Neural progenitor cell (in vitro differentiated cells): ENCODE results near the gene APC. TPM values are rescaled to one million over a fixed set of nuclear protein-coding genes. Genes with fewer than 3 reads are reported as not detected.

Experiments
- DNase-seq: peaks from one replicate; pipeline ENCODE4 v3.0.0-alpha.2; 2016; ENCODE audit warnings: low spot score
- H2AFZ ChIP-seq: fragments of 200-600 bp; sonication (generic); replicated peaks from 2 replicates; pipeline ENCODE4 v1.6.1; 2016; ENCODE audit warnings: antibody characterized with exemption
- H3F3A ChIP-seq: fragments of 200-600 bp; sonication (generic); 2 replicates; pipeline ENCODE4 v1.6.1; 2016; ENCODE audit warnings: antibody characterized with exemption, low read depth
- H3K27ac ChIP-seq: fragments of 200-600 bp; sonication (generic); 2 replicates; pipeline ENCODE4 v1.5.1; 2016; ENCODE audit warnings: mild to moderate bottlenecking
- H3K27me3 ChIP-seq: fragments of 200-600 bp; sonication (generic); 2 replicates; pipeline ENCODE4 v1.6.1; 2016; ENCODE audit warnings: mild to moderate bottlenecking, moderate library complexity
- H3K36me3 ChIP-seq: fragments of 200-600 bp; sonication (generic); 2 replicates; pipeline ENCODE4 v1.5.1; 2016
- H3K4me1 ChIP-seq: fragments of 200-600 bp; sonication (generic); 2 replicates; pipeline ENCODE4 v1.6.1; 2016; ENCODE audit warnings: mixed run types
- H3K4me2 ChIP-seq: fragments of 200-600 bp; sonication (generic); 2 replicates; pipeline ENCODE4 v1.6.1; 2016
- H3K4me3 ChIP-seq: fragments of 200-600 bp; sonication (generic); 2 replicates; pipeline ENCODE4 v1.5.1; 2016
- H3K79me2 ChIP-seq: fragments of 200-600 bp; sonication (generic); 2 replicates; pipeline ENCODE4 v1.6.1; 2016; ENCODE audit warnings: low read depth
- H3K9ac ChIP-seq: fragments of 200-600 bp; sonication (generic); 2 replicates; pipeline ENCODE4 v1.6.1; 2016
- H3K9me3 ChIP-seq: fragments of 200-600 bp; sonication (generic); 2 replicates; pipeline ENCODE4 v1.5.1; 2016; ENCODE audit warnings: low read depth
- H4K20me1 ChIP-seq: fragments of 200-600 bp; sonication (generic); 2 replicates; pipeline ENCODE4 v1.6.1; 2016; ENCODE audit warnings: low read depth
- H3K27ac Mint-ChIP-seq: 3 replicates; pipeline ENCODE4 v1.8.0; 2021; ENCODE audit warnings: mixed read lengths
- H3K27me3 Mint-ChIP-seq: 2 replicates; pipeline ENCODE4 v1.8.0; 2022; ENCODE audit warnings: low read depth, mild to moderate bottlenecking, inconsistent platforms, moderate library complexity, mixed read lengths; ENCODE audit not compliant: insufficient read depth
- H3K36me3 Mint-ChIP-seq: 3 replicates; pipeline ENCODE4 v1.8.0; 2021; ENCODE audit warnings: mixed read lengths
- H3K4me1 Mint-ChIP-seq: 3 replicates; pipeline ENCODE4 v1.8.0; 2021; ENCODE audit warnings: mixed read lengths
- H3K4me3 Mint-ChIP-seq: 3 replicates; pipeline ENCODE4 v1.8.0; 2021; ENCODE audit warnings: mild to moderate bottlenecking, moderate library complexity, mixed read lengths
- H3K9me3 Mint-ChIP-seq: 3 replicates; pipeline ENCODE4 v1.8.0; 2020; ENCODE audit warnings: mixed read lengths
- CTCF ChIP-seq: fragments of 200-600 bp; sonication (generic); IDR thresholded peaks from 2 replicates; pipeline ENCODE4 v1.5.1; 2017; ENCODE audit warnings: antibody characterized with exemption, mild to moderate bottlenecking
- EZH2 ChIP-seq: fragments of 200-600 bp; sonication (generic); IDR thresholded peaks from 2 replicates; pipeline ENCODE4 v1.6.1; 2017; ENCODE audit warnings: antibody characterized with exemption, mild to moderate bottlenecking, moderate library complexity
- EZH2phosphoT487 ChIP-seq: fragments of 200-600 bp; sonication (generic); IDR thresholded peaks from 2 replicates; pipeline ENCODE4 v1.6.1; 2017; ENCODE audit warnings: antibody characterized with exemption
- total RNA-seq: library from RNA; depleted of rRNA; stranded (reverse); fragments of >200 nt; gene quantifications from 2 replicates; pipeline ENCODE4 v1.2.3, GENCODE V29; 2015; ENCODE audit warnings: low replicate concordance

The APC gene
- total RNA-seq, 1 donor from 2014 or later: 39.7 TPM

GRCh38 chr5:112784726-112785125, 47.0 kb downstream of the APC start:
- H2AFZ ChIP-seq: no peak overlapping the region
- TF ChIP-seq EZH2 (no peak), CTCF (no peak), EZH2phosphoT487 (no peak)
- no peaks in the 10 kb centered on the region for H3F3A ChIP-seq
- H3K9ac ChIP-seq: no peak overlapping the region
- DNase-seq: no peak
- H4K20me1 ChIP-seq: no peaks in the 10 kb centered on the region
- H3K9me3 Mint-ChIP-seq: no peaks in the 10 kb centered on the region
- H3K27me3 Mint-ChIP-seq: no peaks in the 10 kb centered on the region
- peaks cover 12% of the 10 kb centered on the region for H3K36me3 Mint-ChIP-seq
- H3K9me3 ChIP-seq: no peaks in the 10 kb centered on the region
- no peaks in the 10 kb centered on the region for H3K4me1 Mint-ChIP-seq
- no peaks in the 10 kb centered on the region for H3K27me3 ChIP-seq
- no peak overlapping the region for H3K27ac Mint-ChIP-seq
- no peak overlapping the region for H3K4me2 ChIP-seq
- H3K27ac ChIP-seq: no peak overlapping the region
- H3K36me3 ChIP-seq: peaks cover 9% of the 10 kb centered on the region
- H3K79me2 ChIP-seq: no peaks in the 10 kb centered on the region
- no peaks in the 10 kb centered on the region for H3K4me1 ChIP-seq
- no peak overlapping the region for H3K4me3 ChIP-seq
- no peak overlapping the region for H3K4me3 Mint-ChIP-seq

- no peaks in the 10 kb centered on the region for H3K79me2 ChIP-seq
- no peak overlapping the region for H3K27ac Mint-ChIP-seq
- no peak for TF ChIP-seq EZH2phosphoT487
- no peak for TF ChIP-seq CTCF
- no peak for TF ChIP-seq EZH2
Measured at GRCh38 chr5:112787261-112787660, 49.6 kb downstream of the APC start.

GRCh38 chr5:112787896-112788295, 50.2 kb downstream of the APC start:
- H3K4me3 Mint-ChIP-seq: no peak overlapping the region
- Histone ChIP-seq H4K20me1 (no peaks in the 10 kb centered on the region), H3K4me1 (no peaks in the 10 kb centered on the region), H3K4me3 (no peak overlapping the region), H3K27ac (no peak overlapping the region), H3K9ac (no peak overlapping the region), H3F3A (no peaks in the 10 kb centered on the region), H2AFZ (no peak overlapping the region), H3K4me2 (no peak overlapping the region), H3K27me3 (no peaks in the 10 kb centered on the region), H3K9me3 (no peaks in the 10 kb centered on the region), H3K36me3 (peaks cover 12% of the 10 kb centered on the region), H3K79me2 (no peaks in the 10 kb centered on the region)
- no peak overlapping the region for H3K27ac Mint-ChIP-seq
- no peak for DNase-seq
- H3K4me1 Mint-ChIP-seq: no peaks in the 10 kb centered on the region
- no peaks in the 10 kb centered on the region for H3K27me3 Mint-ChIP-seq
- no peaks in the 10 kb centered on the region for H3K9me3 Mint-ChIP-seq
- H3K36me3 Mint-ChIP-seq: peaks cover 6% of the 10 kb centered on the region
- TF ChIP-seq CTCF: no peak
- TF ChIP-seq EZH2: no peak
- no peak for TF ChIP-seq EZH2phosphoT487

More at GRCh38 chr5:112787261-112787660, 49.6 kb downstream of the APC start:
- Histone ChIP-seq H3K27ac (no peak overlapping the region), H4K20me1 (no peaks in the 10 kb centered on the region), H2AFZ (no peak overlapping the region), H3F3A (no peaks in the 10 kb centered on the region), H3K4me3 (no peak overlapping the region), H3K4me2 (no peak overlapping the region), H3K9me3 (no peaks in the 10 kb centered on the region), H3K27me3 (no peaks in the 10 kb centered on the region), H3K9ac (no peak overlapping the region), H3K36me3 (peaks cover 5% of the 10 kb centered on the region), H3K4me1 (no peaks in the 10 kb centered on the region)
- H3K9me3 Mint-ChIP-seq: no peaks in the 10 kb centered on the region
- peaks cover 6% of the 10 kb centered on the region for H3K36me3 Mint-ChIP-seq
- H3K4me3 Mint-ChIP-seq: no peak overlapping the region
- no peak for DNase-seq
- H3K4me1 Mint-ChIP-seq: no peaks in the 10 kb centered on the region
- no peaks in the 10 kb centered on the region for H3K27me3 Mint-ChIP-seq
